IPS-18a (cell line): ENCODE data around the gene DACH1.

ENCODE experiments used
- H3K27ac ChIP-seq: one replicate; pipeline ENCODE4 v1.5.1; 2013; ENCODE audit warnings: low read length
- H3K27me3 ChIP-seq: one replicate; pipeline ENCODE4 v1.6.1; 2013; ENCODE audit warnings: mild to moderate bottlenecking, low read length; ENCODE audit not compliant: control insufficient read depth, insufficient read depth
- H3K36me3 ChIP-seq: one replicate; pipeline ENCODE4 v1.6.1; 2013; ENCODE audit warnings: low read depth, low read length; ENCODE audit not compliant: control insufficient read depth
- H3K4me1 ChIP-seq: one replicate; pipeline ENCODE4 v1.6.1; 2013; ENCODE audit warnings: low read depth, low read length; ENCODE audit not compliant: control insufficient read depth
- H3K4me3 ChIP-seq: one replicate; pipeline ENCODE4 v1.5.1; 2013; ENCODE audit warnings: low read length
- H3K9ac ChIP-seq: one replicate; pipeline ENCODE4 v1.6.1; 2013; ENCODE audit warnings: mild to moderate bottlenecking, low read length, moderate library complexity
- H3K9me3 ChIP-seq: one replicate; pipeline ENCODE4 v1.6.1; 2013; ENCODE audit warnings: low read depth, low read length; ENCODE audit not compliant: control insufficient read depth

The DACH1 gene

GRCh38 chr13:71596116-71596515 lies 270.9 kb downstream of the DACH1 start:
- no peaks in the 10 kb centered on the region for H3K4me1 ChIP-seq
- H3K9me3 ChIP-seq = no peaks in the 10 kb centered on the region
- no peak overlapping the region for H3K9ac ChIP-seq
- no peaks in the 10 kb centered on the region for H3K27me3 ChIP-seq
- no peaks in the 10 kb centered on the region for H3K36me3 ChIP-seq
- H3K4me3 ChIP-seq = no peak overlapping the region
- H3K27ac ChIP-seq = no peak overlapping the region

- no peak overlapping the region for H3K4me3 ChIP-seq
Observed at GRCh38 chr13:71593566-71593965, 273.4 kb downstream of the DACH1 start.

GRCh38 chr13:71591374-71591773 lies 275.6 kb downstream of the DACH1 start:
- Histone ChIP-seq H3K27ac (no peak overlapping the region), H3K36me3 (no peaks in the 10 kb centered on the region), H3K9me3 (no peaks in the 10 kb centered on the region), H3K27me3 (no peaks in the 10 kb centered on the region), H3K4me1 (no peaks in the 10 kb centered on the region), H3K4me3 (no peak overlapping the region), H3K9ac (no peak overlapping the region)

More at GRCh38 chr13:71593566-71593965, 273.4 kb downstream of the DACH1 start:
- Histone ChIP-seq H3K4me1 (no peaks in the 10 kb centered on the region), H3K27ac (no peak overlapping the region), H3K9me3 (no peaks in the 10 kb centered on the region), H3K9ac (no peak overlapping the region), H3K27me3 (no peaks in the 10 kb centered on the region), H3K36me3 (no peaks in the 10 kb centered on the region)

GRCh38 chr13:71590654-71591148 lies 276.3 kb downstream of the DACH1 start:
- no peak overlapping the region for H3K4me3 ChIP-seq
- no peaks in the 10 kb centered on the region for H3K27me3 ChIP-seq
- no peaks in the 10 kb centered on the region for H3K36me3 ChIP-seq
- no peak overlapping the region for H3K27ac ChIP-seq
- H3K9me3 ChIP-seq = no peaks in the 10 kb centered on the region
- H3K9ac ChIP-seq = no peak overlapping the region
- no peaks in the 10 kb centered on the region for H3K4me1 ChIP-seq

GRCh38 chr13:71589032-71589431 lies 278.0 kb downstream of the DACH1 start:
- H3K27me3 ChIP-seq = no peaks in the 10 kb centered on the region
- H3K9me3 ChIP-seq = no peaks in the 10 kb centered on the region
- H3K27ac ChIP-seq = no peak overlapping the region
- H3K9ac ChIP-seq = no peak overlapping the region
- no peaks in the 10 kb centered on the region for H3K4me1 ChIP-seq
- no peaks in the 10 kb centered on the region for H3K36me3 ChIP-seq
- H3K4me3 ChIP-seq = no peak overlapping the region

GRCh38 chr13:71587817-71588216 lies 279.2 kb downstream of the DACH1 start:
- H3K27me3 ChIP-seq = no peaks in the 10 kb centered on the region
- H3K9me3 ChIP-seq = no peaks in the 10 kb centered on the region
- H3K4me1 ChIP-seq = no peaks in the 10 kb centered on the region
- no peak overlapping the region for H3K27ac ChIP-seq
- H3K9ac ChIP-seq = no peak overlapping the region
- H3K36me3 ChIP-seq = no peaks in the 10 kb centered on the region
- H3K4me3 ChIP-seq = no peak overlapping the region

GRCh38 chr13:71587193-71587592 lies 279.8 kb downstream of the DACH1 start:
- Histone ChIP-seq H3K4me1 (no peaks in the 10 kb centered on the region), H3K36me3 (no peaks in the 10 kb centered on the region), H3K4me3 (no peak overlapping the region), H3K27ac (no peak overlapping the region), H3K27me3 (no peaks in the 10 kb centered on the region), H3K9ac (no peak overlapping the region), H3K9me3 (no peaks in the 10 kb centered on the region)

- H3K27ac ChIP-seq = no peak overlapping the region
Observed at GRCh38 chr13:71583581-71583980, 283.4 kb downstream of the DACH1 start.

GRCh38 chr13:71580614-71581013 lies 286.4 kb downstream of the DACH1 start:
- no peaks in the 10 kb centered on the region for H3K4me1 ChIP-seq
- H3K27me3 ChIP-seq = no peaks in the 10 kb centered on the region
- H3K9me3 ChIP-seq = no peaks in the 10 kb centered on the region
- H3K36me3 ChIP-seq = no peaks in the 10 kb centered on the region
- no peak overlapping the region for H3K4me3 ChIP-seq
- H3K9ac ChIP-seq = no peak overlapping the region
- H3K27ac ChIP-seq = no peak overlapping the region

More at GRCh38 chr13:71583581-71583980, 283.4 kb downstream of the DACH1 start:
- no peak overlapping the region for H3K4me3 ChIP-seq
- no peaks in the 10 kb centered on the region for H3K9me3 ChIP-seq
- no peaks in the 10 kb centered on the region for H3K36me3 ChIP-seq
- no peaks in the 10 kb centered on the region for H3K27me3 ChIP-seq
- no peaks in the 10 kb centered on the region for H3K4me1 ChIP-seq
- H3K9ac ChIP-seq = no peak overlapping the region

GRCh38 chr13:71578048-71578447 lies 289.0 kb downstream of the DACH1 start:
- Histone ChIP-seq H3K4me1 (no peaks in the 10 kb centered on the region), H3K4me3 (no peak overlapping the region), H3K27me3 (no peaks in the 10 kb centered on the region), H3K9me3 (no peaks in the 10 kb centered on the region), H3K27ac (no peak overlapping the region), H3K36me3 (no peaks in the 10 kb centered on the region), H3K9ac (no peak overlapping the region)

- H3K36me3 ChIP-seq = no peaks in the 10 kb centered on the region
- no peaks in the 10 kb centered on the region for H3K4me1 ChIP-seq
- no peaks in the 10 kb centered on the region for H3K27me3 ChIP-seq
- no peaks in the 10 kb centered on the region for H3K9me3 ChIP-seq
- no peak overlapping the region for H3K27ac ChIP-seq
- H3K9ac ChIP-seq = no peak overlapping the region
- H3K4me3 ChIP-seq = no peak overlapping the region
Observed at GRCh38 chr13:71577127-71577526, 289.9 kb downstream of the DACH1 start.

- no peaks in the 10 kb centered on the region for H3K9me3 ChIP-seq
Observed at GRCh38 chr13:71576571-71576970, 290.4 kb downstream of the DACH1 start.

More at GRCh38 chr13:71576571-71576970, 290.4 kb downstream of the DACH1 start:
- no peak overlapping the region for H3K4me3 ChIP-seq
- no peaks in the 10 kb centered on the region for H3K4me1 ChIP-seq
- H3K27me3 ChIP-seq = no peaks in the 10 kb centered on the region
- no peaks in the 10 kb centered on the region for H3K36me3 ChIP-seq
- H3K9ac ChIP-seq = no peak overlapping the region
- H3K27ac ChIP-seq = no peak overlapping the region
